HepG2 (cell line): ENCODE data around the gene CSMD2. TPM values are rescaled to one million over a fixed set of nuclear protein-coding genes. Genes with fewer than 3 reads are reported as not detected.

Experiments used
- ATAC-seq: fragments of 200-7000 bp; cut with Tn5 transposase; 3 replicates; pipeline ENCODE4 v1.9.1; 2020; ENCODE audit warnings: mild to moderate bottlenecking, moderate library complexity
- BruUV-seq: library from RNA; stranded (reverse); fragments of 400-500 nt; replicated peaks from 2 replicates; lab custom pipeline; 2021; lab: Mats Ljungman, UMichigan
- CTCF ChIA-PET: fragments of 300-600 bp; formaldehyde crosslinking; extraction: SDS; loops from one replicate; lab custom pipeline; 2021; ENCODE audit warnings: low total read pairs, inconsistent platforms, low intra/inter-chr PET ratio; lab: Yijun Ruan, JAX
- POLR2A ChIA-PET: fragments of 350-600 bp; sonication (Branson Sonifier 250); formaldehyde crosslinking; loops from one replicate; lab custom pipeline; 2020; ENCODE audit warnings: antibody characterized with exemption, inconsistent platforms; lab: Yijun Ruan, JAX
- DNase-seq: peaks from one replicate; pipeline ENCODE4 v3.0.0-alpha.2; 2015; ENCODE audit warnings: low spot score
- FAIRE-seq: peaks from 3 replicates; lab custom pipeline; 2011; peaks lifted over from hg19 to GRCh38; lab: Jason Lieb, UNC
- H2AFZ ChIP-seq: one replicate; pipeline ENCODE4 v1.6.1; 2011; ENCODE audit warnings: low read length, inconsistent platforms
- H3K27ac ChIP-seq: fragments of 300-600 bp; 3 replicates; pipeline ENCODE4 v1.8.0; 2011; ENCODE audit warnings: mixed run types, mild to moderate bottlenecking, mixed read lengths, low read length, inconsistent platforms; ENCODE audit not compliant: insufficient read depth; ENCODE audit errors: extremely low read length
- H3K27me3 ChIP-seq, 2 experiments: fragments of 200-600 bp in 1 of 2; 2 replicates in 1 of 2; 3 replicates in 1 of 2; pipeline versions ENCODE4 v1.6.0 to v1.8.0; 2011; ENCODE audit warnings: low read length in 2 of 2, mild to moderate bottlenecking in 2 of 2, moderate library complexity in 2 of 2, inconsistent platforms in 1 of 2; ENCODE audit not compliant: insufficient read depth in 2 of 2, control insufficient read depth in 1 of 2
- H3K36me3 ChIP-seq, 2 experiments: fragments of 200-600 bp in 1 of 2; replicated peaks in 1 of 2; 2 replicates in 1 of 2; 3 replicates in 1 of 2; pipeline versions ENCODE4 v1.5.1 to v1.8.0; 2011; ENCODE audit warnings: low read length in 2 of 2, inconsistent platforms in 1 of 2; ENCODE audit not compliant: insufficient read depth in 2 of 2, control insufficient read depth in 1 of 2
- H3K4me1 ChIP-seq: 2 replicates; pipeline ENCODE4 v1.5.1; 2012; ENCODE audit warnings: low read length, inconsistent platforms; ENCODE audit not compliant: insufficient read depth
- H3K4me2 ChIP-seq: 2 replicates; pipeline ENCODE4 v1.6.0; 2011; ENCODE audit warnings: low read depth, low read length, inconsistent platforms
- H3K4me3 ChIP-seq, 3 experiments: fragments of 200-600 bp in 1 of 3; sonication (generic), shearing (Covaris generic) in 1 of 3; replicated peaks in 1 of 3; 2 replicates each; pipeline ENCODE4 v1.5.1; 2011 to 2016; ENCODE audit warnings: low read length in 3 of 3, inconsistent platforms in 2 of 3, low read depth in 2 of 3, mild to moderate bottlenecking in 2 of 3, control low read depth in 1 of 3, mixed read lengths in 1 of 3; ENCODE audit not compliant: insufficient read depth in 1 of 3
- H3K79me2 ChIP-seq: one replicate; pipeline ENCODE4 v1.6.1; 2011; ENCODE audit warnings: low read length, inconsistent platforms; ENCODE audit not compliant: insufficient read depth
- H3K9ac ChIP-seq: 2 replicates; pipeline ENCODE4 v1.6.0; 2011; ENCODE audit warnings: mild to moderate bottlenecking, low read depth, low read length, inconsistent platforms; ENCODE audit not compliant: insufficient read depth
- H3K9me3 ChIP-seq: 2 replicates; pipeline ENCODE4 v1.5.1; 2012; ENCODE audit warnings: mild to moderate bottlenecking, low read length
- H4K20me1 ChIP-seq: 2 replicates; pipeline ENCODE4 v1.6.0; 2011; ENCODE audit warnings: inconsistent platforms, mild to moderate bottlenecking, low read length, moderate library complexity; ENCODE audit not compliant: insufficient read depth
- ARID3A ChIP-seq: IDR thresholded peaks from 2 replicates; pipeline ENCODE4 v1.6.1; 2012; ENCODE audit warnings: low read depth, low read length, improper control_type of control experiment
- ATM ChIP-seq: fragments of 450-650 bp; IDR thresholded peaks from 2 replicates; pipeline ENCODE4 v1.7.1; 2017; ENCODE audit warnings: mild to moderate bottlenecking, borderline replicate concordance
- E2F1 ChIP-seq: sonication (generic); formaldehyde crosslinking; IDR thresholded peaks from 2 replicates; pipeline ENCODE4 v1.5.0; 2020; ENCODE audit warnings: missing genetic modification reagents
- ELF3 ChIP-seq: IDR thresholded peaks from 2 replicates; pipeline ENCODE4 v1.6.1; 2016; ENCODE audit warnings: missing genetic modification reagents, missing compliant biosample characterization
- JARID2 ChIP-seq: sonication (generic); formaldehyde crosslinking; IDR thresholded peaks from 2 replicates; pipeline ENCODE4 v1.8.1; 2023; ENCODE audit warnings: missing genetic modification reagents, inconsistent platforms; ENCODE audit not compliant: insufficient replicate concordance
- NCOA1 ChIP-seq: sonication (generic); formaldehyde crosslinking; IDR thresholded peaks from 2 replicates; pipeline ENCODE4 v1.9.0; 2021; ENCODE audit warnings: missing genetic modification reagents
- SNAPC2 ChIP-seq: sonication (generic); formaldehyde crosslinking; IDR thresholded peaks from 2 replicates; pipeline ENCODE4 v1.8.1; 2022; ENCODE audit warnings: mild to moderate bottlenecking, missing genetic modification reagents
- SOX5 ChIP-seq: IDR thresholded peaks from 2 replicates; pipeline ENCODE4 v1.6.1; 2016; ENCODE audit warnings: borderline replicate concordance
- TBL1XR1 ChIP-seq: fragments of 150-350 bp; IDR thresholded peaks from 2 replicates; pipeline ENCODE4 v1.6.1; 2014; ENCODE audit warnings: borderline replicate concordance, low read length; ENCODE audit not compliant: partially characterized antibody
- ZBTB7A ChIP-seq: sonication (generic); formaldehyde crosslinking; IDR thresholded peaks from 2 replicates; pipeline ENCODE4 v1.8.0; 2022; ENCODE audit warnings: mild to moderate bottlenecking, missing genetic modification reagents
- WGBS: methylation state at CpG from one replicate; pipeline ENCODE4 v1.1.6; 2017; ENCODE audit warnings: low lambda C conversion rate; 5-methylcytosine and 5-hydroxymethylcytosine counted together
- in situ Hi-C: cut with HindIII; loops from 2 replicates; pipeline ENCODE4 v1.10.0; 2017; ENCODE audit warnings: low pct_unique_long_range_greater_than_20kb; ENCODE audit not compliant: extremely low pct_ligation_motif_present
- intact Hi-C: fragments of 100-400 bp; cut with micrococcal nuclease; formaldehyde crosslinking; loops from one replicate; pipeline ENCODE4 v1.10.0; 2022; ENCODE audit not compliant: unreplicated experiment
- polyA plus RNA-seq, 8 experiments: library from polyadenylated mRNA; depleted of rRNA in 3 of 8; stranded (reverse) in 7 of 8; unstranded in 1 of 8; fragments of >200 nt; fragmentation: Illumina TruSeq in 4 of 8; extraction: Trizol in 4 of 8; gene quantifications; 2 replicates each; pipeline versions ENCODE4 v1.2.1 to v1.2.3, GENCODE V29; 2011 to 2016; ENCODE audit warnings: low read depth in 4 of 8, missing spikeins in 1 of 8, mixed read lengths in 1 of 8; ENCODE audit not compliant: insufficient read depth in 1 of 8
- total RNA-seq, 5 experiments: library from RNA; depleted of rRNA; stranded (reverse); fragments of >200 nt; fragmentation: Illumina TruSeq; extraction: Trizol; gene quantifications; 2 replicates each; pipeline ENCODE4 v1.2.3, GENCODE V29; 2016; ENCODE audit warnings: low read depth in 1 of 5

CSMD2 gene
- total and polyA plus RNA-seq, 2 of the 13 experiments (the other 11 are each of a cell fraction or from before 2014, with no cell fraction given): not detected

DNA sequence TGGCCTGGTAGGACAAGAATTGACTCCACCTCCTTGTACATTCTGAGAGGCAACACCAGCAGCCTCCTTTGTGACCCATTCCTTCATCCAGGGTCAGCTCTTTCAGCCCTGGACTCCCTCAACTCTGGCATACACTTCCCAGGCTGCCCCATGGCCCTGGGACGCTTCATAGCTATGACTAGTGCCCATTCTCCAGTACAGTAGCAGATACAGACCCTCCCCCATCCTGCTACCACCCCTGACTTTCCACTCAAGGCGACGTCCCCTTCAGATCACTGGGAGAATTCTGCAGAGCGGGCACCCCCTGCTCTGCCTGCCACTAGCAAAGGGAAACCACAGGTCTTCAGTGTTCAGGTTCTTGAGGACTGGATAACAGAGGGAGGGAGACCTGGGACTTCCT is 400.9 kb downstream of the CSMD2 start:
- Histone ChIP-seq H2AFZ (no peak overlapping the region), H3K4me2 (no peak overlapping the region), H4K20me1 (no peaks in the 10 kb centered on the region), H3K9me3 (no peaks in the 10 kb centered on the region), H3K27ac (no peak overlapping the region), H3K27me3 (no peaks in the 10 kb centered on the region), H3K9ac (no peak overlapping the region), H3K36me3 (no peaks in the 10 kb centered on the region), H3K4me3 (no peak overlapping the region), H3K79me2 (no peaks in the 10 kb centered on the region), H3K4me1 (no peaks in the 10 kb centered on the region)
- in situ Hi-C loops (no loop called here), intact Hi-C loops (no loop called here)
- 8% methylated on average over 4 of the region's 4 CpGs for WGBS
- POLR2A ChIA-PET: no interaction called here
- ATAC-seq (no peak), FAIRE-seq (no peak), DNase-seq (no peak)
- BruUV-seq: no TSS peak
- no peak for TF ChIP-seq NCOA1 (CRISPR knock-in tag)
- TF ChIP-seq E2F1: no peak
- TF ChIP-seq ELF3 (CRISPR knock-in tag): no peak
- no peak for TF ChIP-seq JARID2
- no peak for TF ChIP-seq TBL1XR1
- no peak for TF ChIP-seq ZBTB7A (CRISPR knock-in tag)
- TF ChIP-seq ATM: no peak
- no peak for TF ChIP-seq SOX5 (CRISPR knock-in tag)
- TF ChIP-seq SNAPC2 (CRISPR knock-in tag): no peak
- TF ChIP-seq ARID3A: no peak
- CTCF ChIA-PET: no interaction called here
